ENCODE measurements around the gene CYSLTR2.

DNA sequence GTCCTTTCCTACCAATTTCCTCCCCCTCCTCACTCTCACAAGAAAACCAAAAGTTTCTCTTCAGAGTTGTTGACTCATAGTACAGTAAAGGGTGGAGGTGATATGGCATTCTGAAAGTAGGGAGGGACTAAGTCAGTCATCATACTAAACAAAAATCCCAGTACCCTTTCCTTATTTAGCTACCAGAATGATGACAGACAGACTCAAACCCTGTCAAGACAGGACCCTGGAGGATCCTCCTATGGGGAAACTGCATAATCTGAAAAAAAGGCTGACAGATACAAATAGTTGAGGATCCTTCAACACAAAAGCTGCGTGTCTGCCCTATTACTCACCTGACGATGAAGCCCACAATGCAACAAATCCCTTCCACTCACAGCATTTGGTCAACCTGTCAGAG lies 55.5 kb downstream of the CYSLTR2 start:
- TF ChIP-seq, protein P1, sequence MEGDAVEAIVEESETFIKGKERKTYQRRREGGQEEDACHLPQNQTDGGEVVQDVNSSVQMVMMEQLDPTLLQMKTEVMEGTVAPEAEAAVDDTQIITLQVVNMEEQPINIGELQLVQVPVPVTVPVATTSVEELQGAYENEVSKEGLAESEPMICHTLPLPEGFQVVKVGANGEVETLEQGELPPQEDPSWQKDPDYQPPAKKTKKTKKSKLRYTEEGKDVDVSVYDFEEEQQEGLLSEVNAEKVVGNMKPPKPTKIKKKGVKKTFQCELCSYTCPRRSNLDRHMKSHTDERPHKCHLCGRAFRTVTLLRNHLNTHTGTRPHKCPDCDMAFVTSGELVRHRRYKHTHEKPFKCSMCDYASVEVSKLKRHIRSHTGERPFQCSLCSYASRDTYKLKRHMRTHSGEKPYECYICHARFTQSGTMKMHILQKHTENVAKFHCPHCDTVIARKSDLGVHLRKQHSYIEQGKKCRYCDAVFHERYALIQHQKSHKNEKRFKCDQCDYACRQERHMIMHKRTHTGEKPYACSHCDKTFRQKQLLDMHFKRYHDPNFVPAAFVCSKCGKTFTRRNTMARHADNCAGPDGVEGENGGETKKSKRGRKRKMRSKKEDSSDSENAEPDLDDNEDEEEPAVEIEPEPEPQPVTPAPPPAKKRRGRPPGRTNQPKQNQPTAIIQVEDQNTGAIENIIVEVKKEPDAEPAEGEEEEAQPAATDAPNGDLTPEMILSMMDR (conservative IDR thresholded peaks at IDR 0.05 in 1 of 2, IDR thresholded peaks at IDR 0.05 in 1 of 2; ENCODE audit: extremely low read depth in 1 of 2, insufficient read depth in 1 of 2, low read depth in 1 of 2, low read length in 2 of 2): no peak
- no peak for TF ChIP-seq EZH2 (IDR thresholded peaks at IDR 0.05; ENCODE audit: borderline replicate concordance, low read length)

All from mammary epithelial cell (primary cell).